ENCODE results near the gene MLANA.

GRCh38 chr9:5897851-5898250 lies 7.2 kb downstream of the MLANA start:
- TF ChIP-seq CEBPZ (IDR thresholded peaks at IDR 0.05; ENCODE audit: low read depth, low read length): no peak
- TF ChIP-seq MLLT1 (IDR thresholded peaks at IDR 0.05): no peak
- no peak for TF ChIP-seq CTCF (IDR thresholded peaks at IDR 0.05 in 2 of 3, conservative IDR thresholded peaks at IDR 0.05 in 1 of 3; ENCODE audit: control insufficient read depth in 2 of 3, extremely low read depth in 1 of 3, insufficient read depth in 1 of 3, low read depth in 3 of 3, low read length in 3 of 3)
- TF ChIP-seq CREB1 (IDR thresholded peaks at IDR 0.05; ENCODE audit: low read depth): no peak
- TF ChIP-seq EED (IDR thresholded peaks at IDR 0.05; ENCODE audit: low read depth): no peak
- TF ChIP-seq NRF1 (conservative IDR thresholded peaks at IDR 0.05; ENCODE audit: low read depth, low read length): no peak
- no peak for TF ChIP-seq CBX5 (IDR thresholded peaks at IDR 0.05; ENCODE audit: low read depth)
